Measurements from ENCODE around the gene RERE. TPM values are rescaled to one million over a fixed set of nuclear protein-coding genes. Genes with fewer than 3 reads are reported as not detected.
"Not testable (repeated sequence)": the region's sequence is repeated elsewhere in the genome, so short reads cannot be mapped to it uniquely, and the experiment has no call there.

RERE gene
- total and polyA plus RNA-seq, 11 donors: 53.5 to 236 (median 121) TPM

DNA sequence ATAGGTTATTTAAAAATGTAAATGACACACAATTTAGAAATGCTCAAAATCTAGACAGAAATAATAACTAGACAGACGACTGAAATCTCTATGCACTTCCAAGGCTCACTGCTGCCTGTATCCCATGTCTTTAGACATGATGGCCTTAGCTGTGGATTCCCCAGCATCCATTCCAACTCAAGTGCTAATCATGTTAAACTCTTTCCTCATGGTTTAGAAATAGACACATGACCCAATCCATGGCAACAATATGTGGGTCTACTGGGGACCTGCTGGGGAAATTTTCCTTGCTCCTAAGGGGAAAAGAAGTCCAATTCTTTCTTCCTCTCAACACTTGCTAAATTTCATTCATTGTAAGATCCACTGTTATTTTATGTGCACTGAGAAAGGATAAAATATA, 311.0 kb downstream of the RERE start:
- Histone ChIP-seq H3K36me3 (peaks cover 0 to 25% (median 9%) of the 10 kb centered on the region in 9 donors), H3K4me1 (peaks cover 2 to 35% (median 22%) of the 10 kb centered on the region in 12 donors), H3K4me3 (no peak overlapping the region), H3K9me3 (no peaks in the 10 kb centered on the region), H3K27ac (no peak overlapping the region), H3K27me3 (no peaks in the 10 kb centered on the region)
- whole genome bisulfite sequencing, 4 donors: 58 to 81% (median 72%) methylated on average over 1 of the region's 1 CpG
- intact Hi-C loops (cut with DNase I): loop anchor here in 1 of 10 donors (5.0 kb wide), 1 partner anchor 44 kb away; no protein-coding TSS in a partner anchor
- DNase-seq (no peak), ATAC-seq (peak in 1 of 4 donors; percentile 38)
- TF ChIP-seq, protein P1, sequence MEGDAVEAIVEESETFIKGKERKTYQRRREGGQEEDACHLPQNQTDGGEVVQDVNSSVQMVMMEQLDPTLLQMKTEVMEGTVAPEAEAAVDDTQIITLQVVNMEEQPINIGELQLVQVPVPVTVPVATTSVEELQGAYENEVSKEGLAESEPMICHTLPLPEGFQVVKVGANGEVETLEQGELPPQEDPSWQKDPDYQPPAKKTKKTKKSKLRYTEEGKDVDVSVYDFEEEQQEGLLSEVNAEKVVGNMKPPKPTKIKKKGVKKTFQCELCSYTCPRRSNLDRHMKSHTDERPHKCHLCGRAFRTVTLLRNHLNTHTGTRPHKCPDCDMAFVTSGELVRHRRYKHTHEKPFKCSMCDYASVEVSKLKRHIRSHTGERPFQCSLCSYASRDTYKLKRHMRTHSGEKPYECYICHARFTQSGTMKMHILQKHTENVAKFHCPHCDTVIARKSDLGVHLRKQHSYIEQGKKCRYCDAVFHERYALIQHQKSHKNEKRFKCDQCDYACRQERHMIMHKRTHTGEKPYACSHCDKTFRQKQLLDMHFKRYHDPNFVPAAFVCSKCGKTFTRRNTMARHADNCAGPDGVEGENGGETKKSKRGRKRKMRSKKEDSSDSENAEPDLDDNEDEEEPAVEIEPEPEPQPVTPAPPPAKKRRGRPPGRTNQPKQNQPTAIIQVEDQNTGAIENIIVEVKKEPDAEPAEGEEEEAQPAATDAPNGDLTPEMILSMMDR (IDR thresholded peaks at IDR 0.05): no peak
- TF ChIP-seq POLR2A (IDR thresholded peaks at IDR 0.05): no peak

DNA sequence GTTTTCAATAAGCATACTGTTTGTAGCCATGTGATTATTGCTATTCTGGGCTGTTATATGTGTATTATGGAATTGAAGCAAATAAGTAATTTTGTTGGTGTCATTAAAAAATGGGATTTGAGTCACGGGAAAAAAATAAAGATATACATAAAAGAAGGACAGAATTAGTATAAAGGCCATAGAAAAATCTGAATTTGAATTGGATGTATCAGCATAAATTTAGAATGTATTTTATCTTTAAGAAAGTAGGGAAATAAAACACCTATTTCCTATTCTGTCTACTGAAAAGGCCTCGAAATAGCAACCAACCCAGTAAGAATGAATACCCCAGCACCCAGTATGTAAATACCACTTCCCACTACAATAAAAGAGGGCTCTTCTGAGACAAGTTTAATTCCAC, 313.6 kb downstream of the RERE start:
- Histone ChIP-seq H3K4me3 (no peak overlapping the region), H3K27ac (no peak overlapping the region), H3K4me1 (peaks cover 0 to 15% (median 0%) of the 10 kb centered on the region in 12 donors), H3K9me3 (no peaks in the 10 kb centered on the region), H3K27me3 (no peaks in the 10 kb centered on the region), H3K36me3 (peaks cover 0 to 32% (median 9%) of the 10 kb centered on the region in 9 donors)
- ATAC-seq: no peak
- intact Hi-C loops (cut with DNase I): no loop called here
- WGBS, 4 donors: 94 to 97% (median 95%) methylated on average over 2 of the region's 2 CpGs
- no peak for TF ChIP-seq POLR2A (IDR thresholded peaks at IDR 0.05)
- TF ChIP-seq, protein P1 (IDR thresholded peaks at IDR 0.05): no peak
- no peak for DNase-seq

DNA sequence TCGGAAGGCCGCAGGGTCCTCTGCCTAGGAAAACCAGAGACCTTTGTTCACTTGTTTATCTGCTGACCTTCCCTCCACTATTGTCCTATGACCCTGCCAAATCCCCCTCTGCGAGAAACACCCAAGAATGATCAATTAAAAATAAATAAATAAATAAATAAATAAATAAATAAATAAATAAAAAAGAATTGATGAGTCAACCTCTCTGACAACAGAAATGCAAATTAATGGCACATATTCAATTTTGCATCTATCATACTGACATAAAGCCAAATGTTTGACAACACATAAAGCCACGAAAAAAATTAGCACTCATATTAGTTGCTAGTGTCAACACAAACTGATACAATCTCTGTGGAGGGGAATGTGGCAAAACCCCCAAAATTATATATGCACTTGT, 314.5 kb downstream of the RERE start:
- intact Hi-C loops (cut with DNase I); ATAC-seq; H3K4me3 ChIP-seq; H3K27me3 ChIP-seq; H3K9me3 ChIP-seq; H3K27ac ChIP-seq; DNase-seq: not testable (repeated sequence)
- Histone ChIP-seq H3K36me3 (peaks cover 0 to 26% (median 5%) of the 10 kb centered on the region in 9 donors), H3K4me1 (peaks cover 0 to 15% (median under 1%) of the 10 kb centered on the region in 12 donors)
- 64 to 78% (median 71%) methylated on average over 3 to 4 of the region's 4 CpGs for WGBS, 4 donors

DNA sequence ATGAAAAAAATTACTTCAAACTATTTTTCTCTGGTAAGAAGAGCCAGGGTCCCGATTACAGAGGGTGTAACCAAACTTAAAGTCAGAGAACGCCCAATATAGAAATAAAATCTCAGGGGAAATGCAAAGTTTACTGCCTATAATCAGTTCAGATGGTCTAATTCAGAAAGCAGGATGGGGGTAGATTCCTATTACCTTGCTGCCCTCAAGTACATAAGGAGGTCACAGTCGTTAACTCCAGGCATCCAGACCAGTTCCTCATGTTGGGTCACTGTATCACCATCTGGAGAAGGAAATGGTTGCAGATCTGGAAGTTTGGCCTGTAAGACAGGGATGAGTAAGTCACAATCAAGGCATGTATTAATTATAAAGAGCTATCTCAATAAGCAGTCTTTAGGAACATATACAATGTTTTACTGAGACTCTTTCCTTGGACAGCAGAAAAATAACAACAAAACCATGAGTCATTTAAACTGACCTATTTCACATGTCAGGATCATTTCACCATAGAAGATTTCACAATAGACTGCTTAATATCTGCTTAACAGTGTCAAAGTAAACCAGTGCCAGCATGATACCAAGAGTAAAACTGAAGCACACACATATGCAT, 320.1 kb downstream of the RERE start:
- H3K9me3 ChIP-seq: no peaks in the 10 kb centered on the region
- TF ChIP-seq POLR2A (IDR thresholded peaks at IDR 0.05): no peak
- peak overlapping the region in 6 of 12 donors; percentile 3 to 46 (median 29) for H3K27ac ChIP-seq
- H3K27me3 ChIP-seq: no peaks in the 10 kb centered on the region
- peaks cover 0 to 49% (median 34%) of the 10 kb centered on the region in 9 donors for H3K36me3 ChIP-seq
- peaks cover 0 to 31% (median 8%) of the 10 kb centered on the region in 12 donors for H3K4me1 ChIP-seq
- DNase-seq (no peak), ATAC-seq (peak in 3 of 4 donors; percentile 34 to 74 (median 49))
- no peak overlapping the region for H3K4me3 ChIP-seq
- 60 to 73% (median 72%) methylated on average over 3 of the region's 3 CpGs for WGBS, 4 donors
- intact Hi-C loops (cut with DNase I): no loop called here

DNA sequence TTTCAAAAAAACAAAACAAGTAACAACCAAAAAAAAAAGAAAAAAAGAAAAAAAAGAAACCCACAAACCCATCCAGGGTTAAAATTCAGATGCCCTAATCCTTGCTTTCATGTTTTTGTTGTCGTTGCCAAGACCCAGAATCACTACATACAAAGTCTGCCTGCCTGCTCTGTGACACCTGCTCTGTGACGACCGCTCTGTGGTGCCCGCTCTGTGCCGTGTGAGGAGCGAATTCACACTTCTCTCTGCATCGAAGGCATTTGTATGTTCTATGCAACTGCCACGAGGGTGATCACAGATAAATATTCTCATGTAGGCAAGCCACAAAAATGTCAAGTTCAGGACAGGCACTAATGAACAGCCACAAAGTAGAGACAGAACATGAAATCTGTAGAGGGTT, 321.0 kb downstream of the RERE start:
- Histone ChIP-seq H3K4me3 (no peak overlapping the region), H3K4me1 (peaks cover 0 to 31% (median 8%) of the 10 kb centered on the region in 12 donors), H3K27ac (peak overlapping the region in 3 of 12 donors; percentile 3 to 38 (median 27)), H3K27me3 (no peaks in the 10 kb centered on the region), H3K9me3 (no peaks in the 10 kb centered on the region), H3K36me3 (peaks cover 0 to 52% (median 34%) of the 10 kb centered on the region in 9 donors)
- no peak for ATAC-seq
- WGBS, 4 donors: 77 to 84% (median 82%) methylated on average over 8 of the region's 8 CpGs
- no peak for DNase-seq
- TF ChIP-seq, protein P1 (IDR thresholded peaks at IDR 0.05): no peak
- no peak for TF ChIP-seq POLR2A (IDR thresholded peaks at IDR 0.05)
- intact Hi-C loops (cut with DNase I): no loop called here

All from heart left ventricle (tissue), 16 donors.